Transverse colon (tissue), 4 donors: ENCODE results near the gene CDC37. TPM values are rescaled to one million over a fixed set of nuclear protein-coding genes. Genes with fewer than 3 reads are reported as not detected.
"Not testable (repeated sequence)": the region's sequence is repeated elsewhere in the genome, so short reads cannot be mapped to it uniquely, and the experiment has no call there.

Experiments used
- DNase-seq: peaks from one replicate; pipeline ENCODE4 v3.0.0-alpha.2; 2019
- H3K27ac ChIP-seq, 4 donors: fragments of 200-600 bp; sonication (generic); 2 replicates each; pipeline ENCODE4 v1.5.1; 2016 to 2018; ENCODE audit warnings: inconsistent platforms in 4 of 4
- H3K27me3 ChIP-seq: fragments of 200-600 bp; sonication (generic); 2 replicates; pipeline ENCODE4 v1.5.1; 2017; ENCODE audit warnings: inconsistent platforms
- H3K36me3 ChIP-seq, 4 donors: fragments of 200-600 bp; sonication (generic); 2 replicates each; pipeline ENCODE4 v1.5.1; 2017 to 2019; ENCODE audit warnings: inconsistent platforms in 4 of 4
- H3K4me1 ChIP-seq, 4 donors: fragments of 200-600 bp; sonication (generic); 2 replicates each; pipeline ENCODE4 v1.5.1; 2017 to 2020; ENCODE audit warnings: inconsistent platforms in 4 of 4
- H3K4me3 ChIP-seq, 4 donors: fragments of 200-600 bp; sonication (generic); 1 replicate in 1 of 4; 2 replicates in 3 of 4; pipeline versions ENCODE4 v1.5.1 to v1.6.1; 2017 to 2019; ENCODE audit warnings: inconsistent platforms in 4 of 4
- H3K9me3 ChIP-seq, 2 donors: fragments of 200-600 bp; sonication (generic); 2 replicates each; pipeline ENCODE4 v1.5.1; 2017 to 2019; ENCODE audit warnings: inconsistent platforms in 2 of 2
- EP300 ChIP-seq: sonication (generic); formaldehyde crosslinking; IDR thresholded peaks from one replicate; pipeline ENCODE4 v1.6.1; 2017; ENCODE audit warnings: antibody characterized with exemption, low read depth
- POLR2A ChIP-seq: fragments of 450-650 bp; IDR thresholded peaks from one replicate; pipeline ENCODE4 v1.6.1; 2016; ENCODE audit warnings: antibody characterized with exemption, mild to moderate bottlenecking, moderate library complexity
- POLR2AphosphoS5 ChIP-seq, 3 donors: sonication (generic); formaldehyde crosslinking; IDR thresholded peaks; one replicate each; pipeline ENCODE4 v1.6.1; 2016; ENCODE audit warnings: antibody characterized with exemption in 3 of 3
- whole genome bisulfite sequencing, 2 donors: methylation state at CpG; one replicate each; pipeline ENCODE4 v1.1.5; 2018; ENCODE audit warnings: low coverage in 1 of 2; 5-methylcytosine and 5-hydroxymethylcytosine counted together
- in situ Hi-C, 4 donors: fragments of 200-750 bp; cut with MboI; loops; one replicate each; pipeline versions ENCODE4 v1.15.0 to v1.15.1; 2017; ENCODE audit warnings: low sequenced_read_pairs in 3 of 4, low pct_ligation_motif_present in 1 of 4, low pct_unique_long_range_greater_than_20kb in 1 of 4
- intact Hi-C: fragments of 100-400 bp; cut with DNase I; formaldehyde crosslinking; loops from one replicate; pipeline ENCODE4 v1.15.1; 2023; ENCODE audit warnings: low total_unique reads
- total RNA-seq, 4 donors: library from RNA; depleted of rRNA; stranded (reverse); fragments of >200 nt; gene quantifications; one replicate each; pipeline ENCODE4 v1.1.0, GENCODE V29; 2016
- TF ChIP-seq, protein P1 (sequence below), 5 experiments: fragments of 200-600 bp in 3 of 5; fragments of 450-650 bp in 2 of 5; sonication (generic) in 3 of 5; IDR thresholded peaks; 1 replicate in 2 of 5; 2 replicates in 3 of 5; pipeline ENCODE4 v1.5.1; 2016 to 2017; ENCODE audit warnings: antibody characterized with exemption in 5 of 5, inconsistent platforms in 3 of 5, mild to moderate bottlenecking in 2 of 5, moderate library complexity in 1 of 5

CDC37 gene
- total RNA-seq, 4 donors from 2014 or later: 125 to 168 (median 162) TPM

DNA sequence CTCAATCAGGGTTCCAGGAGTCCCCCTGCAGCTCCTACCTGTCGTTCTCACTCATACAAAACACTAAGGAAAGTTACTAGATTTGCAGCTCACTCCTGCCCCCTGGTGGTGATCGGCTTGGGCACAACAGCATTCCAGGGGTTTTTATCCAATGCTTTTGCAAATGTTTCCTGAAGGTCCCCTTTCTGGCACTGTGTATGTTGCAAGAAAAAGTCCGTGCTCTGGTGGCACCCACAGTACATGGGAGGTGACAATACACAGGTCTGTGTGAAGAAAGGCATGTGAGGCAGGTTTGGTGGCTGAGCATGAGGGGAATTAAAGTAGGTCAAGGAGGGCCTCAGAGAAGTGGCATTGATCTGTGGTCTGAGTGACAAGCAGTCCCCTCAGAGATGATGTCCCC is 14.4 kb downstream of the CDC37 start:
- intact Hi-C loops: loop anchor here (1.0 kb wide), 1 partner anchor 120 kb away; no protein-coding TSS in a partner anchor
- Histone ChIP-seq H3K4me1 (peaks cover 0 to 5% (median 0%) of the 10 kb centered on the region in 4 donors), H3K27me3 (no peaks in the 10 kb centered on the region), H3K27ac (no peak overlapping the region), H3K9me3 (no peaks in the 10 kb centered on the region), H3K4me3 (no peak overlapping the region), H3K36me3 (peaks cover 0 to 32% (median 11%) of the 10 kb centered on the region in 4 donors)
- 0% methylated on average over 3 of the region's 3 CpGs; no CpG with 5 or more reads in 1 of the 2 donors for whole genome bisulfite sequencing, 2 donors
- TF ChIP-seq POLR2A (no peak), EP300 (no peak), POLR2AphosphoS5 (IDR thresholded peaks at IDR 0.05) (peak in 1 of 3 donors; percentile 4)
- TF ChIP-seq, protein P1, sequence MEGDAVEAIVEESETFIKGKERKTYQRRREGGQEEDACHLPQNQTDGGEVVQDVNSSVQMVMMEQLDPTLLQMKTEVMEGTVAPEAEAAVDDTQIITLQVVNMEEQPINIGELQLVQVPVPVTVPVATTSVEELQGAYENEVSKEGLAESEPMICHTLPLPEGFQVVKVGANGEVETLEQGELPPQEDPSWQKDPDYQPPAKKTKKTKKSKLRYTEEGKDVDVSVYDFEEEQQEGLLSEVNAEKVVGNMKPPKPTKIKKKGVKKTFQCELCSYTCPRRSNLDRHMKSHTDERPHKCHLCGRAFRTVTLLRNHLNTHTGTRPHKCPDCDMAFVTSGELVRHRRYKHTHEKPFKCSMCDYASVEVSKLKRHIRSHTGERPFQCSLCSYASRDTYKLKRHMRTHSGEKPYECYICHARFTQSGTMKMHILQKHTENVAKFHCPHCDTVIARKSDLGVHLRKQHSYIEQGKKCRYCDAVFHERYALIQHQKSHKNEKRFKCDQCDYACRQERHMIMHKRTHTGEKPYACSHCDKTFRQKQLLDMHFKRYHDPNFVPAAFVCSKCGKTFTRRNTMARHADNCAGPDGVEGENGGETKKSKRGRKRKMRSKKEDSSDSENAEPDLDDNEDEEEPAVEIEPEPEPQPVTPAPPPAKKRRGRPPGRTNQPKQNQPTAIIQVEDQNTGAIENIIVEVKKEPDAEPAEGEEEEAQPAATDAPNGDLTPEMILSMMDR (IDR thresholded peaks at IDR 0.05): peak; percentile 91 to 96 (median 93)
- DNase-seq: peak; percentile 93
- in situ Hi-C loops: loop anchor here in 3 of 4 donors (5.0 to 25.0 kb wide), 3 partner anchors 122 to 452 kb away; partner anchors contain the start of gene OLFM2 (in 3 of the 3)

DNA sequence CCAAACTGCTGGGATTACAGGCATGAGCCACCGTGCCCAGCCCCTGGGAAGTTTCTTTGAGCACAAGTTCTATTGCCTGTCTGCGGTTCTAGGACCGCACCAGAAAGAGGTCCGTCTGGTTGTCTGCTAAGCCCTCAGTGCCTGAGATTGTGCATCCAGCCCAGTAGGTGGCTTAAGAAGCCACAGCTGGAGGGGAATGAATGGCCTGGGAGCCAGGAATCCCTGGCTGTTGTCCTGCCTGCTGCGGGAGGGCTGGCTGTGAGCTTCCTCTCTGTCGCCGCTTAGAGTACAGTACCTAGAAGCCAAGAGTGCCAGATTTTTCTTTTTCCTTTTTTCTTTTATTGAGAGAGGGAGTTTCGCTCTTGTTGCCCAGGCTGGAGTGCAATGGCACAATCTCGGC is 18.8 kb downstream of the CDC37 start:
- H3K27ac ChIP-seq: no peak overlapping the region
- 86 to 89% methylated on average over 5 to 9 of the region's 9 CpGs for WGBS, 2 donors
- no peak for DNase-seq
- H3K4me3 ChIP-seq: no peak overlapping the region
- H3K4me1 ChIP-seq: peaks cover 2 to 13% (median 9%) of the 10 kb centered on the region in 4 donors
- H3K9me3 ChIP-seq: no peaks in the 10 kb centered on the region
- TF ChIP-seq POLR2AphosphoS5 (IDR thresholded peaks at IDR 0.05) (no peak), EP300 (no peak)
- H3K36me3 ChIP-seq: no peaks in the 10 kb centered on the region
- in situ Hi-C loops: loop anchor here (5.0 to 25.0 kb wide), 2 partner anchors 117 to 447 kb away; partner anchors contain the start of gene OLFM2 (in 3 of the 4)
- H3K27me3 ChIP-seq: no peaks in the 10 kb centered on the region
- intact Hi-C loops: no loop called here

DNA sequence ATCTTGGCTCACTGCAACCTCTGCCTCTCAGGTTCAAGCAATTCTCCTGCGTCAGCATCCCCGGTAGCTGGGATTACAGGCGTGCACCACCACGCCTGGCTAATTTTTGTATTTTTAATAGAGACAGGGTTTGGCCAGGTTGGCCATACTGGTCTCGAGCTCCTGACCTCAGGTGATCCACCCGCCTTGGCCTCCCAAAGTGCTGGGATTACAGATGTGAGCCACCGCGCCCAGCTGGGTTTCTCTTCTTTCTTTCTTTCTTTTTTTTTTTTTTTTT is 20.2 kb downstream of the CDC37 start:
- H3K4me3 ChIP-seq, DNase-seq, H3K36me3 ChIP-seq, H3K27ac ChIP-seq, H3K27me3 ChIP-seq, H3K9me3 ChIP-seq, intact Hi-C loops: not testable (repeated sequence)
- WGBS, 2 donors: 88% methylated on average over 8 of the region's 8 CpGs; no CpG with 5 or more reads in 1 of the 2 donors
- in situ Hi-C loops: loop anchor here (5.0 to 25.0 kb wide), 2 partner anchors 116 to 446 kb away; partner anchors contain the start of gene OLFM2 (in 3 of the 4)
- H3K4me1 ChIP-seq: peaks cover 9 to 21% (median 14%) of the 10 kb centered on the region in 4 donors

- TF ChIP-seq EP300: no peak
- peak; percentile 47 to 76 (median 75) for TF ChIP-seq POLR2AphosphoS5 (IDR thresholded peaks at IDR 0.05)
- TF ChIP-seq, protein P1 (IDR thresholded peaks at IDR 0.05): no peak
- TF ChIP-seq POLR2A: peak; percentile 81
- 0% methylated on average over 2 to 54 of the region's 58 CpGs for WGBS, 2 donors
- peak; percentile 98 for DNase-seq
- no peaks in the 10 kb centered on the region for H3K9me3 ChIP-seq
- H3K36me3 ChIP-seq: peaks cover 0 to 5% (median 0%) of the 10 kb centered on the region in 4 donors
- intact Hi-C loops: no loop called here
- H3K4me3 ChIP-seq: peak within 1 kb of the TSS; percentile 57 to 88 (median 86)
- no peaks in the 10 kb centered on the region for H3K27me3 ChIP-seq
- peaks cover 9 to 21% (median 14%) of the 10 kb centered on the region in 4 donors for H3K4me1 ChIP-seq
- in situ Hi-C loops: loop anchor here (5.0 to 25.0 kb wide), 2 partner anchors 113 to 443 kb away; partner anchors contain the start of gene OLFM2 (in 3 of the 4)
- peak within 1 kb of the TSS; percentile 84 to 91 (median 88) for H3K27ac ChIP-seq
Measured at GRCh38 chr19:10380313-10381102, 22.8 kb downstream of the CDC37 start, which contains the start of gene TYK2. TYK2 (minus strand) TSS chr19:10380572; CDS start chr19:10378406, 2,166 bp downstream.

- peaks cover 9 to 21% (median 14%) of the 10 kb centered on the region in 4 donors for H3K4me1 ChIP-seq
- 0 to 1% methylated on average over 1 to 10 of the region's 10 CpGs for WGBS, 2 donors
- H3K4me3 ChIP-seq: peak overlapping the region; percentile 57 to 88 (median 86)
- H3K9me3 ChIP-seq: no peaks in the 10 kb centered on the region
- no peak for DNase-seq
- no peaks in the 10 kb centered on the region for H3K27me3 ChIP-seq
- in situ Hi-C loops (loop anchor here (5.0 to 25.0 kb wide), 2 partner anchors 113 to 443 kb away; partner anchors contain the start of gene OLFM2 (in 3 of the 4)), intact Hi-C loops (no loop called here)
- H3K36me3 ChIP-seq: peaks cover 0 to 5% (median 2%) of the 10 kb centered on the region in 4 donors
- H3K27ac ChIP-seq: peak overlapping the region; percentile 84 to 91 (median 88)
- TF ChIP-seq POLR2A: no peak
- no peak for TF ChIP-seq EP300
- no peak for TF ChIP-seq POLR2AphosphoS5 (IDR thresholded peaks at IDR 0.05)
- TF ChIP-seq, protein P1 (IDR thresholded peaks at IDR 0.05): no peak
Measured at GRCh38 chr19:10379880-10380312, 23.4 kb downstream of the CDC37 start.
